RWPE1 (cell line): Measurements from ENCODE around the gene EFNA5.
A peak's percentile ranks its signal among the peaks of the same experiment; 100 is the strongest.

Source experiments
- CTCF ChIA-PET: fragments of 350-600 bp; sonication (Branson Sonifier 250); formaldehyde crosslinking; extraction: SDS; loops from one replicate; lab custom pipeline; 2021; lab: Yijun Ruan, JAX
- POLR2A ChIA-PET: fragments of 400-600 bp; formaldehyde crosslinking; extraction: SDS; loops from one replicate; lab custom pipeline; 2020; ENCODE audit warnings: antibody characterized with exemption; ENCODE audit not compliant: low non-redundant PET; lab: Yijun Ruan, JAX
- DNase-seq: peaks from one replicate; pipeline ENCODE4 v3.0.0; 2012; ENCODE audit warnings: low spot score
- H3K27ac ChIP-seq: fragments of 450-650 bp; 2 replicates; pipeline ENCODE4 v1.5.1; 2017
- TF ChIP-seq, protein P1 (sequence below): fragments of 450-650 bp; conservative IDR thresholded peaks from 2 replicates; pipeline ENCODE4 v1.5.1; 2017; ENCODE audit warnings: low read depth, mild to moderate bottlenecking

Gene EFNA5

DNA sequence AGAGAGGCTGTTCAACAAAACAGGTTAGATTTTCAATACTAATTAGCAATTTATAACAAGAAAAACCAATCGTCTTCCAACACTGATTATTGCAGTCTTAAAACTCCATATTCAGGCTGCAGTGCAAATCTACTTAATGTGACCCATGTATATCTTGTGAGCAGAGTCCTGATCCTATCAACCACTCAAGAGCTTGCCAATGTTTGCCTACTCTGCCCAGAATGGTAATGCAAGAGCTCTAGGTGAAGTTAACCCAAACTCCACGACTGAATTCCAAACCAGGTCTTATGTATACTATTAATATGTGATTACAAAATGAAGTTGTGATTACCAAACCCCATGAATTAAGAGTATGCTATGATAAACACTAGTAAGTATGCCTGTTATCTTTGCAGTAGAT is 17.1 kb downstream of the EFNA5 start:
- H3K27ac ChIP-seq, result no peak overlapping the region

DNA sequence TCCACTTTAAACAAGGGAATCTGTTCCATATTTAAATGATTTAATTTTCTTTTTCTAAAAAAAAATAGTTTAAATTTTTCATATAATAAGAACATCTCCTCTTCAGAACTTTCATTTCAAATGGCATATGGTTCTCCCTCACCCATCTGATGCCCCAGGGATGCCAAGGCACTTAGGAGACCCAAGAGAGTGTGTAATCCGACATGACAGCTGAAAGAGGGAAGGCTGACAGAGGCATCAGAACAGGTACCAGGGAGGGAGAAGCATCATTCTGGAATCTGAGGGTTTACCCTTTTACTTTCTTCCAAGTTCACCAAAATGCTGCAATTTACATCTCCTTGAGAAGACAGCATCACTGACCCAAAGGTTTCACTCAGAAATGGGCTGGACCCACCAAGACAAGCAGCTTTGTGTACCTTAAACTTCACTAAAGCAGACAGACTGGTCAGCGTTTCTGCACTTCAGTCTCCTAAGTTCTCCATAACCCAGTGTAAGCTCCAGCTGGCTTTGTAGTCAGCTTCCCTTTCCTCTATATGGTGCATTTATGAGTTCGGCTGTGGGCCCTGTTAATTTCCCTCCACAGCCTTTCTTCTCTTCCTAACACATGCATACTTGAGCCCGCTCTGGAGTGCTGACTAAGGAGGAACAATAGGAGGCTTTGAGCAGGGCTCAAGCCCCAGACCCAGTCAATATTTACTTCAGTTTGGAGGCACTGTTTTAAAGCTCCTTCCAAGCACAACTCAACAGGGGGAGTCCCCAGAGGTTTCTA is 17.7 kb downstream of the EFNA5 start:
- no peak for DNase-seq
- ChIA-PET POLR2A (no interaction called here), CTCF (interaction anchor here (0.6 to 0.8 kb wide), 2 partner anchors 81 to 246 kb away, joined by 3 to 4 read pairs; no protein-coding TSS in a partner anchor)
- H3K27ac ChIP-seq, result no peak overlapping the region
- TF ChIP-seq, protein P1, sequence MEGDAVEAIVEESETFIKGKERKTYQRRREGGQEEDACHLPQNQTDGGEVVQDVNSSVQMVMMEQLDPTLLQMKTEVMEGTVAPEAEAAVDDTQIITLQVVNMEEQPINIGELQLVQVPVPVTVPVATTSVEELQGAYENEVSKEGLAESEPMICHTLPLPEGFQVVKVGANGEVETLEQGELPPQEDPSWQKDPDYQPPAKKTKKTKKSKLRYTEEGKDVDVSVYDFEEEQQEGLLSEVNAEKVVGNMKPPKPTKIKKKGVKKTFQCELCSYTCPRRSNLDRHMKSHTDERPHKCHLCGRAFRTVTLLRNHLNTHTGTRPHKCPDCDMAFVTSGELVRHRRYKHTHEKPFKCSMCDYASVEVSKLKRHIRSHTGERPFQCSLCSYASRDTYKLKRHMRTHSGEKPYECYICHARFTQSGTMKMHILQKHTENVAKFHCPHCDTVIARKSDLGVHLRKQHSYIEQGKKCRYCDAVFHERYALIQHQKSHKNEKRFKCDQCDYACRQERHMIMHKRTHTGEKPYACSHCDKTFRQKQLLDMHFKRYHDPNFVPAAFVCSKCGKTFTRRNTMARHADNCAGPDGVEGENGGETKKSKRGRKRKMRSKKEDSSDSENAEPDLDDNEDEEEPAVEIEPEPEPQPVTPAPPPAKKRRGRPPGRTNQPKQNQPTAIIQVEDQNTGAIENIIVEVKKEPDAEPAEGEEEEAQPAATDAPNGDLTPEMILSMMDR, result no peak

More for the DNA sequence above, 17.1 kb downstream of the EFNA5 start:
- TF ChIP-seq, protein P1, result no peak
- POLR2A ChIA-PET, result no interaction called here
- CTCF ChIA-PET, result interaction anchor here (0.6 to 0.7 kb wide), 2 partner anchors 247 to 607 kb away, joined by 3 read pairs; no protein-coding TSS in a partner anchor
- DNase-seq, result no peak

DNA sequence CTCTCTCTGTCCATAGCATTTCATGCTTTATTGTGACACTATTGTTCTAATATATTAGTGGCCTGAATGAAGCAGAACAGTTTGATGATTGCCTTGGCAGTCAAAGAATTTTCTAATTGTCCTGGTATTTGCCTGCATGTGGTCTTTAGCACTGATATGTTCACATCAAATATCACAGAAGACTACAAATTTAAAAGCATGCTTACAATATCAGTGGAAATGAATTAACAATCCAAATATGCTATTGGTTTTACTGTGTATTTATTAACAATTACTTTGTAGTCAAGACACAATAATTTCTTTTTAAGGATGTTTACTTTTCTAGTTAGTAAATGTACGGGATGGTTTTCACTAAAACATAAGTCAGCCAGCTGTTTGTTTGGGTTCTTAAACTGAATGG is 18.3 kb downstream of the EFNA5 start:
- ChIA-PET POLR2A (no interaction called here), CTCF (interaction anchor here (0.8 kb wide), 1 partner anchor 80 kb away, joined by 4 read pairs; no protein-coding TSS in a partner anchor)
- TF ChIP-seq, protein P1, result no peak
- no peak overlapping the region for H3K27ac ChIP-seq
- no peak for DNase-seq

DNA sequence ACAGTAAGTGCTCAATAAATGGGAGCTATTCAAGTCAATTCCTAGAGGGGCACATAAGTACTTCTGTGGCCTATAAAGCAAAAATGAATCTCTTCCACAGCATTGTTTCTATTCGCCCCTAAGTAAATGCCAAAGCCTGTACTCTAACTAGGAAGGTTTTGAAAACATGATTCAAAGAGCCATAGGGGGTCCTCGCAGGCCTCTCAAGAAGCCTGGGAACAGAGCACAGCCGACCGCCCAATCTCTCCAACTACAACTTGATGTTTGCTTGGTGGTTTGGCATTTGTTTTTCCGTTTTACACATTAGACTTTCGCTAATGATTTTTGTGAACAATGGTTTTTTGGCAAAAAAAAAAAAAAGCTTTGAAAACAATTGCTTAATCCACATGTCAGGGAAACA is 19.4 kb downstream of the EFNA5 start:
- CTCF ChIA-PET, result interaction anchor here (0.6 to 0.7 kb wide), 2 partner anchors 382 to 403 kb away, joined by 3 read pairs; no protein-coding TSS in a partner anchor
- POLR2A ChIA-PET, result no interaction called here
- TF ChIP-seq, protein P1, result no peak

DNA sequence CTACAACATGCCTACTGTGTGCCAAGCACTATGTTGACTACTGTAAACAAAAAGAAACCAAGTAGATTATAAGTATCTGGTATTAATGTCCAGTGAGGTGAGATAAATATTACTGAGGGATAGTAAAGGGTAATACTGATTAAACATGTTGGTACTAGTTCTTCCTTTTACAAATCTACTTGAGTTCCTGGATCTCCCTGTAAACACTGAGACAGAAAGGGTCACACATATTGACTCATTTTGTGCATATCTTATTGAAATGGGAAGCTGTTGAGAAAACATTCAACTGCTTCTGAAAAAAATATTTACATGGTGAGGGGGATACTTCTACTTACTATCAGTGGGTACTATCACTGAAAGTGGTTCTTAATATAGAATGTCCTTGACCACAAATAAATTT is 24.3 kb downstream of the EFNA5 start:
- CTCF ChIA-PET, result interaction anchor here (0.5 kb wide), 1 partner anchor 239 kb away, joined by 3 read pairs; no protein-coding TSS in a partner anchor
- DNase-seq, result peak; percentile 20
- POLR2A ChIA-PET, result no interaction called here
- H3K27ac ChIP-seq, result no peak overlapping the region
- TF ChIP-seq, protein P1, result no peak

More for the DNA sequence above, 19.4 kb downstream of the EFNA5 start:
- H3K27ac ChIP-seq, result no peak overlapping the region
- no peak for DNase-seq

DNA sequence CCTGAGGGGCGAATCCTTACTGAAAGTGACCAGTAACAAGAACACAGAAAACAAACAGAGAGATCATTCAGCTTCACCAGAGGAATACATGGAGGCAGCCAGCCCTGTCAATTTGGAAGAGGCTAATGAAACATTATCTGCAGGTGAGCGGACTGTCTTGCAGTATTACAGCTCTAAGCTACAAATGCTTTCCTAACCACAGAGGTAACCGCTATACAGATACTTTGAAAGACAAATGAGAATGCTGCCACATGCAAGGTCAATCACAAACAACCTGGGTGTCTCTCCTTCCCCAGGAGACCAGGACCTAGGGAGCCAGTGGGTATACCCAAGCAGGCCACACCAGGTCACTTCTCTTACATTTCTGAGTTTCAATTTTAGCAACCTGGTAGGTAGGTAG is 30.2 kb downstream of the EFNA5 start:
- no peak overlapping the region for H3K27ac ChIP-seq
- no peak for DNase-seq
- TF ChIP-seq, protein P1, result no peak
- POLR2A ChIA-PET, result no interaction called here
- CTCF ChIA-PET, result no interaction called here
